A549 (cell line): Measurements from ENCODE around the gene TRABD2A. TPM values are rescaled to one million over a fixed set of nuclear protein-coding genes. Genes with fewer than 3 reads are reported as not detected.

Experiments
- ATAC-seq, 2 experiments: fragments of 200-7000 bp in 1 of 2; fragments of >200 bp in 1 of 2; cut with Nextera tagmentation in 1 of 2; cut with Tn5 transposase in 1 of 2; 3 replicates each; pipeline versions ENCODE4 v1.8.0 to v1.9.1; 2018 to 2020; ENCODE audit warnings: mild to moderate bottlenecking in 1 of 2, moderate library complexity in 1 of 2
- CTCF ChIA-PET: fragments of 300-600 bp; sonication (Branson Sonifier 250); formaldehyde crosslinking; extraction: SDS; loops from one replicate; lab custom pipeline; 2021; ENCODE audit warnings: antibody characterized with exemption, inconsistent platforms; lab: Yijun Ruan, JAX
- POLR2A ChIA-PET: fragments of 350-600 bp; formaldehyde crosslinking; extraction: SDS; loops from one replicate; lab custom pipeline; 2021; ENCODE audit warnings: antibody characterized with exemption, inconsistent platforms; lab: Yijun Ruan, JAX
- DNase-seq, 2 experiments: peaks; one replicate each; pipeline versions ENCODE4 v3.0.0 to v3.0.0-alpha.2; 2011 to 2016; ENCODE audit warnings: low read depth in 1 of 2, low spot score in 1 of 2
- FAIRE-seq: peaks from 2 replicates; lab custom pipeline; 2011; peaks lifted over from hg19 to GRCh38; lab: Jason Lieb, UNC
- H3K27ac ChIP-seq, 2 experiments: fragments of >200 bp; sonication (Bioruptor Twin); formaldehyde crosslinking; 3 replicates each; pipeline ENCODE4 v1.5.1; 2016 to 2017
- H3K4me1 ChIP-seq: fragments of >200 bp; sonication (Bioruptor Twin); formaldehyde crosslinking; 3 replicates; pipeline ENCODE4 v1.6.1; 2016
- H3K4me2 ChIP-seq: fragments of >200 bp; sonication (Bioruptor Twin); formaldehyde crosslinking; 3 replicates; pipeline ENCODE4 v1.6.1; 2016
- H3K4me3 ChIP-seq: fragments of >200 bp; sonication (Bioruptor Twin); formaldehyde crosslinking; 3 replicates; pipeline ENCODE4 v1.5.1; 2016
- H3K9me3 ChIP-seq: fragments of >200 bp; sonication (Bioruptor Twin); formaldehyde crosslinking; 3 replicates; pipeline ENCODE4 v1.6.1; 2016
- BHLHE40 ChIP-seq: IDR thresholded peaks from 2 replicates; pipeline ENCODE4 v1.6.1; 2012; ENCODE audit warnings: low read depth, low read length, inconsistent platforms
- CBX8 ChIP-seq: fragments of 200-600 bp; sonication (generic); IDR thresholded peaks from 2 replicates; pipeline ENCODE4 v1.6.1; 2016
- ESRRA ChIP-seq: fragments of 150-350 bp; IDR thresholded peaks from 2 replicates; pipeline ENCODE4 v1.6.1; 2014; ENCODE audit warnings: mild to moderate bottlenecking, low read length, borderline replicate concordance
- FOSL2 ChIP-seq, 2 experiments: fragments of 450-650 bp in 1 of 2; fragments of >200 bp in 1 of 2; sonication (Bioruptor Twin) in 1 of 2; formaldehyde crosslinking; IDR thresholded peaks; 2 replicates each; pipeline versions ENCODE4 v1.5.0 to v1.6.1; 2016 to 2020; ENCODE audit warnings: mild to moderate bottlenecking in 1 of 2, moderate library complexity in 1 of 2
- FOXS1 ChIP-seq: fragments of 250-450 bp; sonication (Bioruptor Pico); IDR thresholded peaks from 2 replicates; pipeline ENCODE4 v1.5.0; 2020; ENCODE audit warnings: mild to moderate bottlenecking, moderate library complexity
- HOXB5 ChIP-seq: fragments of 250-450 bp; sonication (Bioruptor Pico); IDR thresholded peaks from 2 replicates; pipeline ENCODE4 v1.5.0; 2020; ENCODE audit warnings: mild to moderate bottlenecking, moderate library complexity
- JUNB ChIP-seq: fragments of >200 bp; sonication (Bioruptor Twin); formaldehyde crosslinking; IDR thresholded peaks from 2 replicates; pipeline ENCODE4 v1.6.1; 2016
- KDM1A ChIP-seq: fragments of 200-600 bp; sonication (generic); IDR thresholded peaks from 2 replicates; pipeline ENCODE4 v1.6.1; 2016; ENCODE audit warnings: low read depth, mild to moderate bottlenecking
- MAZ ChIP-seq: fragments of 150-350 bp; IDR thresholded peaks from 2 replicates; pipeline ENCODE4 v1.6.1; 2014; ENCODE audit warnings: antibody characterized with exemption, low read depth, low read length, borderline replicate concordance
- MYC ChIP-seq: IDR thresholded peaks from 2 replicates; pipeline ENCODE4 v1.6.1; 2012; ENCODE audit warnings: mild to moderate bottlenecking, inconsistent platforms, low read length, improper control_type of control experiment, borderline replicate concordance
- NPAS2 ChIP-seq: fragments of 250-450 bp; sonication (Bioruptor Pico); IDR thresholded peaks from 2 replicates; pipeline ENCODE4 v1.8.0; 2022; ENCODE audit warnings: mild to moderate bottlenecking, moderate library complexity, borderline replicate concordance
- POLR2AphosphoS2 ChIP-seq: conservative IDR thresholded peaks from 2 replicates; pipeline ENCODE4 v1.6.1; 2012; ENCODE audit warnings: low read length, improper control_type of control experiment, inconsistent platforms
- RARB ChIP-seq: fragments of 250-450 bp; sonication (Bioruptor Pico); IDR thresholded peaks from 2 replicates; pipeline ENCODE4 v1.8.0; 2021; ENCODE audit warnings: mild to moderate bottlenecking, moderate library complexity
- SMC3 ChIP-seq: fragments of >200 bp; sonication (Bioruptor Twin); formaldehyde crosslinking; IDR thresholded peaks from 3 replicates; pipeline ENCODE4 v1.6.1; 2018; ENCODE audit warnings: inconsistent platforms
- ZC3H11A ChIP-seq: fragments of 450-650 bp; IDR thresholded peaks from 2 replicates; pipeline ENCODE4 v1.6.1; 2014; ENCODE audit warnings: antibody characterized with exemption, mild to moderate bottlenecking
- ZSCAN20 ChIP-seq: fragments of 250-450 bp; sonication (Bioruptor Pico); IDR thresholded peaks from 2 replicates; pipeline ENCODE4 v1.8.0; 2022; ENCODE audit warnings: mild to moderate bottlenecking, moderate library complexity
- WGBS: methylation state at CpG from one replicate; pipeline ENCODE4 v1.1.6; 2017; ENCODE audit errors: missing lambda C conversion rate; 5-methylcytosine and 5-hydroxymethylcytosine counted together
- polyA plus RNA-seq, 4 experiments: library from polyadenylated mRNA; depleted of rRNA in 3 of 4; stranded (reverse); fragments of >200 nt; fragmentation: RNase III in 1 of 4; extraction: RNeasy Plus Mini Kit Qiagen cat#74134 plus additional on column Dnase treatment in 1 of 4; gene quantifications; 2 replicates in 3 of 4; 3 replicates in 1 of 4; pipeline ENCODE4 v1.2.3, GENCODE V29; 2011 to 2017
- TF ChIP-seq, protein P1 (sequence below): IDR thresholded peaks from 2 replicates; pipeline ENCODE4 v1.6.1; 2012
- TF ChIP-seq, protein P2 (sequence below): fragments of 150-350 bp; IDR thresholded peaks from 2 replicates; pipeline ENCODE4 v1.6.1; 2014; ENCODE audit warnings: low read depth, mild to moderate bottlenecking, low read length
- TF ChIP-seq, protein P3 (sequence below): IDR thresholded peaks from 2 replicates; pipeline ENCODE4 v1.6.1; 2012; ENCODE audit warnings: low read depth, borderline replicate concordance
- TF ChIP-seq, protein P4 (sequence below): fragments of 450-650 bp; IDR thresholded peaks from 2 replicates; pipeline ENCODE4 v1.6.1; 2014; ENCODE audit warnings: antibody characterized with exemption
- TF ChIP-seq, protein P5 (sequence below): fragments of 250-450 bp; sonication (Bioruptor Pico); IDR thresholded peaks from 2 replicates; pipeline ENCODE4 v1.5.0; 2021; ENCODE audit warnings: mild to moderate bottlenecking, moderate library complexity, borderline replicate concordance
- TF ChIP-seq, protein P6 (sequence below): fragments of 200-600 bp; sonication (generic); IDR thresholded peaks from 2 replicates; pipeline ENCODE4 v1.6.1; 2016; ENCODE audit warnings: antibody characterized with exemption, mild to moderate bottlenecking, moderate library complexity
- TF ChIP-seq, protein P7 (sequence below): IDR thresholded peaks from 2 replicates; pipeline ENCODE4 v1.6.1; 2012

The TRABD2A gene
- polyA plus RNA-seq, 2 of the 4 experiments (the other 2 are of a cell fraction), result 6.1 to 7.1 TPM

DNA sequence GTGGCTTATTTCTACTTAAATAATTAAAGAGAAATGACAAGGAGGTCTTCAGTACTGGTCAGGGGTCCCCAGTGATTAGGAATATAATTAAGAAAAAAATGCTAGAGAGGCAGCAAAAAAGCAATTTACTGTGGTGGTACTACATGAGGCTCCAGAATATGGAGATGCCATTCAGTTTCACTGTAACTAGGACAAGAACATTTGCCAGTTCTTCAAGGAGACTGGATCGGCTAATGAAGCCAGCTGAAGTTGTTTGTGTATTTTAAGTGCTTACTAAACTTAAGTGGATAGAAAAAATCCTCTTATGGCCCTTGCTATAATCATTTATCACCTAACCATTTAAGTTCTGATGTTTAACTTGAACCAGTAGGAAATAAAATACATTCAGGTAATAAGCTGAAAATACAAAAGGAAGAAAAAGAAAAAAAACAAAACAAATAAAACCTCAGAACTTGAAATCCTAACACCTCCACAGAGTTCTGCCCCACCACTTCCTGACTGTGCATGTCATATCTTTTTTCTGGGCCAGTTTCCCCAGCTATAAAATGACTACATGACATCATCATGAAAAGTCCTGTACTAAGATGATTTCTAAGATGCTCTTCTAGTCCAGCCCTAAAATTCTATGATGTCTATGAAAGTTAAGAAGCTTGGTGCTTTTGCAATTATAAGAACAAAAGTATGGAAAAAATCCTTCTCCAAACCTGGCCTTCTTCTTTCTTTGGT, 98.0 kb downstream of the TRABD2A start:
- no peaks in the 10 kb centered on the region for H3K9me3 ChIP-seq
- H3K4me3 ChIP-seq, result no peak overlapping the region
- H3K4me2 ChIP-seq, result no peak overlapping the region
- no peak for ATAC-seq
- no peak for DNase-seq
- TF ChIP-seq, protein P1, sequence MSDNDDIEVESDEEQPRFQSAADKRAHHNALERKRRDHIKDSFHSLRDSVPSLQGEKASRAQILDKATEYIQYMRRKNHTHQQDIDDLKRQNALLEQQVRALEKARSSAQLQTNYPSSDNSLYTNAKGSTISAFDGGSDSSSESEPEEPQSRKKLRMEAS, result no peak
- TF ChIP-seq, protein P2, sequence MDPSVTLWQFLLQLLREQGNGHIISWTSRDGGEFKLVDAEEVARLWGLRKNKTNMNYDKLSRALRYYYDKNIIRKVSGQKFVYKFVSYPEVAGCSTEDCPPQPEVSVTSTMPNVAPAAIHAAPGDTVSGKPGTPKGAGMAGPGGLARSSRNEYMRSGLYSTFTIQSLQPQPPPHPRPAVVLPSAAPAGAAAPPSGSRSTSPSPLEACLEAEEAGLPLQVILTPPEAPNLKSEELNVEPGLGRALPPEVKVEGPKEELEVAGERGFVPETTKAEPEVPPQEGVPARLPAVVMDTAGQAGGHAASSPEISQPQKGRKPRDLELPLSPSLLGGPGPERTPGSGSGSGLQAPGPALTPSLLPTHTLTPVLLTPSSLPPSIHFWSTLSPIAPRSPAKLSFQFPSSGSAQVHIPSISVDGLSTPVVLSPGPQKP, result no peak
- TF ChIP-seq NPAS2 (CRISPR knock-in tag) (no peak), ESRRA (no peak), MYC (no peak), CBX8 (no peak), ZC3H11A (no peak), KDM1A (no peak), SMC3 (no peak), RARB (no peak), FOSL2 (IDR thresholded peaks at IDR 0.05) (no peak), FOSL2 (CRISPR knock-in tag; IDR thresholded peaks at IDR 0.05) (no peak), ZSCAN20 (CRISPR knock-in tag) (no peak), HOXB5 (CRISPR knock-in tag) (no peak)
- TF ChIP-seq, protein P3, sequence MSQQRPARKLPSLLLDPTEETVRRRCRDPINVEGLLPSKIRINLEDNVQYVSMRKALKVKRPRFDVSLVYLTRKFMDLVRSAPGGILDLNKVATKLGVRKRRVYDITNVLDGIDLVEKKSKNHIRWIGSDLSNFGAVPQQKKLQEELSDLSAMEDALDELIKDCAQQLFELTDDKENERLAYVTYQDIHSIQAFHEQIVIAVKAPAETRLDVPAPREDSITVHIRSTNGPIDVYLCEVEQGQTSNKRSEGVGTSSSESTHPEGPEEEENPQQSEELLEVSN, result no peak
- TF ChIP-seq, protein P4, sequence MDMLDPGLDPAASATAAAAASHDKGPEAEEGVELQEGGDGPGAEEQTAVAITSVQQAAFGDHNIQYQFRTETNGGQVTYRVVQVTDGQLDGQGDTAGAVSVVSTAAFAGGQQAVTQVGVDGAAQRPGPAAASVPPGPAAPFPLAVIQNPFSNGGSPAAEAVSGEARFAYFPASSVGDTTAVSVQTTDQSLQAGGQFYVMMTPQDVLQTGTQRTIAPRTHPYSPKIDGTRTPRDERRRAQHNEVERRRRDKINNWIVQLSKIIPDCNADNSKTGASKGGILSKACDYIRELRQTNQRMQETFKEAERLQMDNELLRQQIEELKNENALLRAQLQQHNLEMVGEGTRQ, result no peak
- TF ChIP-seq, protein P5, sequence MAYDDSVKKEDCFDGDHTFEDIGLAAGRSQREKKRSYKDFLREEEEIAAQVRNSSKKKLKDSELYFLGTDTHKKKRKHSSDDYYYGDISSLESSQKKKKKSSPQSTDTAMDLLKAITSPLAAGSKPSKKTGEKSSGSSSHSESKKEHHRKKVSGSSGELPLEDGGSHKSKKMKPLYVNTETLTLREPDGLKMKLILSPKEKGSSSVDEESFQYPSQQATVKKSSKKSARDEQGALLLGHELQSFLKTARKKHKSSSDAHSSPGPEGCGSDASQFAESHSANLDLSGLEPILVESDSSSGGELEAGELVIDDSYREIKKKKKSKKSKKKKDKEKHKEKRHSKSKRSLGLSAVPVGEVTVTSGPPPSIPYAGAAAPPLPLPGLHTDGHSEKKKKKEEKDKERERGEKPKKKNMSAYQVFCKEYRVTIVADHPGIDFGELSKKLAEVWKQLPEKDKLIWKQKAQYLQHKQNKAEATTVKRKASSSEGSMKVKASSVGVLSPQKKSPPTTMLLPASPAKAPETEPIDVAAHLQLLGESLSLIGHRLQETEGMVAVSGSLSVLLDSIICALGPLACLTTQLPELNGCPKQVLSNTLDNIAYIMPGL (CRISPR knock-in tag), result no peak
- FAIRE-seq, result no peak
- WGBS, result 51% methylated on average over 1 of the region's 1 CpG
- ChIA-PET CTCF (interaction anchor here (2.4 kb wide), 1 partner anchor 82 kb away, joined by 4 read pairs; no protein-coding TSS in a partner anchor), POLR2A (no interaction called here)
- H3K4me1 ChIP-seq, result no peaks in the 10 kb centered on the region
- no peak overlapping the region for H3K27ac ChIP-seq

DNA sequence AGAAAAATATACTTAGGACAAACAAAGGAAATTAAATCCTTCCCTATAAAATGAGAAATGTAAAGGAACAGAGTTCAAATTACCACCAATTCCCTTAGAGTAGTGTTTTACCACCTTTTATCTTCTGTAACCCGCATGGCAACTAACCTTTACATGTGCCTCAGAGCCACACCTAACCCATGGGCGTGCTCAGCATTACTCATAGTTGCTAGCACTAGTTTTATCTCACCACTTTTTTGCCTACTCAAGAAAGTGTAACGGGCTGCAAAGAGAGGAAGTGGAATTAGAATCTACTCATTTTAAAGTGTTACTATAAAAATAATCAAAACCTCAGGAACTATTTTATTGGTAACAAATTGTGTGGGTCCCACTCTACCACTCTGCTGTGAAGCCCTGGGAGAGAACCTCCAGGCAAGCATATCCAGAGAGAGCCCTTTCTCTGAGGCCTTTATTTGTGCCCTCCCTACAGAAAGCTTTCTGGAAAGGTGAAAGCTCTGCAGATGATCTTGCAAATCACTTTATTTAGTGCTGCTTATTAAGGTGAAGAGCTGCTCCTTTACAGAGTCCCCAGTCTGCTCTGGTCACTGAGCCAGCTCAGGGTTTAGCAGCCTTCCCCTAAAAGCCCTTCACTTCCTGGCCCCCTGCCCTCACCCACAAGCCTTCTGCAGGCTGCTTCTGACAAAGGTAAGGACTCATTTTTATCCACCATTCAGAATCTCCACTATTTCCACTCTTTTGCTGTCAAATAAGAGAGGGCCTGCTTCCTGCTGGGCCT, 98.8 kb downstream of the TRABD2A start:
- ATAC-seq, result no peak
- Histone ChIP-seq H3K4me1 (no peaks in the 10 kb centered on the region), H3K4me3 (no peak overlapping the region), H3K4me2 (no peak overlapping the region), H3K9me3 (no peaks in the 10 kb centered on the region), H3K27ac (no peak overlapping the region)
- TF ChIP-seq, protein P6, sequence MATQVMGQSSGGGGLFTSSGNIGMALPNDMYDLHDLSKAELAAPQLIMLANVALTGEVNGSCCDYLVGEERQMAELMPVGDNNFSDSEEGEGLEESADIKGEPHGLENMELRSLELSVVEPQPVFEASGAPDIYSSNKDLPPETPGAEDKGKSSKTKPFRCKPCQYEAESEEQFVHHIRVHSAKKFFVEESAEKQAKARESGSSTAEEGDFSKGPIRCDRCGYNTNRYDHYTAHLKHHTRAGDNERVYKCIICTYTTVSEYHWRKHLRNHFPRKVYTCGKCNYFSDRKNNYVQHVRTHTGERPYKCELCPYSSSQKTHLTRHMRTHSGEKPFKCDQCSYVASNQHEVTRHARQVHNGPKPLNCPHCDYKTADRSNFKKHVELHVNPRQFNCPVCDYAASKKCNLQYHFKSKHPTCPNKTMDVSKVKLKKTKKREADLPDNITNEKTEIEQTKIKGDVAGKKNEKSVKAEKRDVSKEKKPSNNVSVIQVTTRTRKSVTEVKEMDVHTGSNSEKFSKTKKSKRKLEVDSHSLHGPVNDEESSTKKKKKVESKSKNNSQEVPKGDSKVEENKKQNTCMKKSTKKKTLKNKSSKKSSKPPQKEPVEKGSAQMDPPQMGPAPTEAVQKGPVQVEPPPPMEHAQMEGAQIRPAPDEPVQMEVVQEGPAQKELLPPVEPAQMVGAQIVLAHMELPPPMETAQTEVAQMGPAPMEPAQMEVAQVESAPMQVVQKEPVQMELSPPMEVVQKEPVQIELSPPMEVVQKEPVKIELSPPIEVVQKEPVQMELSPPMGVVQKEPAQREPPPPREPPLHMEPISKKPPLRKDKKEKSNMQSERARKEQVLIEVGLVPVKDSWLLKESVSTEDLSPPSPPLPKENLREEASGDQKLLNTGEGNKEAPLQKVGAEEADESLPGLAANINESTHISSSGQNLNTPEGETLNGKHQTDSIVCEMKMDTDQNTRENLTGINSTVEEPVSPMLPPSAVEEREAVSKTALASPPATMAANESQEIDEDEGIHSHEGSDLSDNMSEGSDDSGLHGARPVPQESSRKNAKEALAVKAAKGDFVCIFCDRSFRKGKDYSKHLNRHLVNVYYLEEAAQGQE, result no peak
- TF ChIP-seq MAZ (no peak), FOSL2 (IDR thresholded peaks at IDR 0.05) (no peak), FOSL2 (CRISPR knock-in tag; IDR thresholded peaks at IDR 0.05) (no peak), CBX8 (no peak), ESRRA (no peak), BHLHE40 (no peak), JUNB (no peak), POLR2AphosphoS2 (no peak), FOXS1 (CRISPR knock-in tag) (no peak)
- TF ChIP-seq, protein P2, result no peak
- TF ChIP-seq, protein P7, sequence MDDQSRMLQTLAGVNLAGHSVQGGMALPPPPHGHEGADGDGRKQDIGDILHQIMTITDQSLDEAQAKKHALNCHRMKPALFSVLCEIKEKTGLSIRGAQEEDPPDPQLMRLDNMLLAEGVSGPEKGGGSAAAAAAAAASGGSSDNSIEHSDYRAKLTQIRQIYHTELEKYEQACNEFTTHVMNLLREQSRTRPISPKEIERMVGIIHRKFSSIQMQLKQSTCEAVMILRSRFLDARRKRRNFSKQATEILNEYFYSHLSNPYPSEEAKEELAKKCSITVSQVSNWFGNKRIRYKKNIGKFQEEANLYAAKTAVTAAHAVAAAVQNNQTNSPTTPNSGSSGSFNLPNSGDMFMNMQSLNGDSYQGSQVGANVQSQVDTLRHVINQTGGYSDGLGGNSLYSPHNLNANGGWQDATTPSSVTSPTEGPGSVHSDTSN, result no peak
- 39% methylated on average over 3 of the region's 3 CpGs for WGBS
- ChIA-PET CTCF (no interaction called here), POLR2A (no interaction called here)
- DNase-seq, result no peak
- no peak for FAIRE-seq
